Fibroblast of mammary gland (primary cell): ENCODE data around the gene RASGEF1C.

Experiments
- DNase-seq: peaks from one replicate; pipeline ENCODE4 v3.0.0-alpha.2; 2010; ENCODE audit warnings: low read depth
- H3K4me3 ChIP-seq: 2 replicates; pipeline ENCODE4 v1.5.1; 2011; ENCODE audit warnings: low read depth, mild to moderate bottlenecking, low read length, moderate library complexity; ENCODE audit not compliant: control insufficient read depth
- CTCF ChIP-seq: conservative IDR thresholded peaks from 2 replicates; pipeline ENCODE4 v1.5.1; 2011; ENCODE audit warnings: low read depth, low read length, inconsistent platforms; ENCODE audit not compliant: control insufficient read depth, insufficient read depth

RASGEF1C gene

DNA sequence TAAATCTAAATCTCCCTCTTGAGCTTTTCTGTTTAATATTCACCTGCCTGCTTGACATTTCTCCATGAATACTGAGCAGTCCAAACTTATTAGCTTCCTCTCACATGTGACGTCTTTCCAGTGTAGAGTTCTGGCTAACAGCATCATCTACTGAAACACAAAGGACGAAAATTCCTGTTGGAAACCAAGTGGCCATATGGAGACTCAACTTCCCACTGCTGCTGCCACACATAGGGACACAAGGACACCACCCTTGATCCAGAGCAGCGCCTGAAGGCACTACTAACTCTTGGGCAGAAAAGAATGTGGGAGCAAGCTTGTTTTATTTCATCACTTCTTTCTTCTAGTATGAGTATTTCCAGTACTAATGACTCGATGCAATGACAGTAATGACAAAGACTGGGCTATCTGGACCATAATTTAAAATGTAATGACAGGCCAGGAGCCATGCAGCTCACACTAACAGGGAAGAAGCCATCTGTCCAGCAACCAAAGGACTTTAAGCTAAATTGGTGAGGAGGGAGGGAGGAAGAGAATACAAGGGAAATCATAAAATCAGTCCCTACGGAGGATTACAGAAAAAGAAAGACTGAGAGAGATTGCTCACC is 156.7 kb downstream of the RASGEF1C start:
- DNase-seq = no peak
- TF ChIP-seq CTCF = no peak
- H3K4me3 ChIP-seq = no peak overlapping the region
